SK-N-SH (cell line): ENCODE results near the gene AKAP12. TPM values are rescaled to one million over a fixed set of nuclear protein-coding genes. Genes with fewer than 3 reads are reported as not detected.

Experiments
- CTCF ChIA-PET: fragments of 300-600, 350-600 bp; formaldehyde crosslinking; extraction: SDS; loops from one replicate; lab custom pipeline; 2021; lab: Yijun Ruan, JAX
- POLR2A ChIA-PET: fragments of 350-600 bp; sonication (Branson Sonifier 250); formaldehyde crosslinking; extraction: SDS; loops from one replicate; lab custom pipeline; 2020; ENCODE audit warnings: antibody characterized with exemption, inconsistent platforms; lab: Yijun Ruan, JAX
- DNase-seq: peaks from one replicate; pipeline ENCODE4 v3.0.0; 2012
- H2AFZ ChIP-seq: fragments of 200-600 bp; sonication (generic); 2 replicates; pipeline ENCODE4 v1.8.1; 2016; ENCODE audit warnings: antibody characterized with exemption, mild to moderate bottlenecking, low read depth
- H3F3A ChIP-seq: fragments of 200-600 bp; sonication (generic); replicated peaks from 2 replicates; pipeline ENCODE3; 2016; ENCODE audit warnings: antibody characterized with exemption, mild to moderate bottlenecking; ENCODE audit not compliant: insufficient read depth
- H3K27ac ChIP-seq, 2 experiments: fragments of 200-500 bp in 1 of 2; fragments of 200-600 bp in 1 of 2; sonication (Bioruptor generic) in 1 of 2; sonication (generic), shearing (Covaris generic) in 1 of 2; 2 replicates each; pipeline versions ENCODE4 v1.5.1 to v1.6.1; 2014 to 2016; ENCODE audit warnings: low read depth in 2 of 2, inconsistent platforms in 1 of 2, low read length in 1 of 2, mild to moderate bottlenecking in 1 of 2, mixed read lengths in 1 of 2
- H3K27me3 ChIP-seq: fragments of 200-600 bp; sonication (generic), shearing (Covaris generic); 2 replicates; pipeline ENCODE4 v1.6.1; 2016; ENCODE audit warnings: mixed run types; ENCODE audit not compliant: insufficient read depth
- H3K36me3 ChIP-seq, 2 experiments: fragments of 200-500 bp in 1 of 2; fragments of 200-600 bp in 1 of 2; sonication (Bioruptor generic) in 1 of 2; sonication (generic) in 1 of 2; replicated peaks in 1 of 2; 2 replicates each; pipeline versions ENCODE3 to v1.5.1; 2014 to 2016; ENCODE audit warnings: low read length in 1 of 2, mild to moderate bottlenecking in 1 of 2; ENCODE audit not compliant: insufficient read depth in 2 of 2, control insufficient read depth in 1 of 2
- H3K4me1 ChIP-seq, 2 experiments: fragments of 200-500 bp in 1 of 2; fragments of 200-600 bp in 1 of 2; sonication (Bioruptor generic) in 1 of 2; sonication (generic), shearing (Covaris generic) in 1 of 2; 2 replicates each; pipeline versions ENCODE4 v1.5.1 to v1.6.1; 2014 to 2016; ENCODE audit warnings: low read depth in 1 of 2, low read length in 1 of 2, mixed run types in 1 of 2; ENCODE audit not compliant: insufficient read depth in 2 of 2, control insufficient read depth in 1 of 2
- H3K4me2 ChIP-seq: fragments of 200-600 bp; sonication (generic), shearing (Covaris generic); 2 replicates; pipeline ENCODE4 v1.6.1; 2017; ENCODE audit warnings: mixed run types
- H3K4me3 ChIP-seq, 2 experiments: fragments of 200-500 bp in 1 of 2; fragments of 200-600 bp in 1 of 2; sonication (Bioruptor generic) in 1 of 2; sonication (generic), shearing (Covaris generic) in 1 of 2; 2 replicates each; pipeline versions ENCODE4 v1.5.1 to v1.8.1; 2014 to 2016; ENCODE audit warnings: low read depth in 2 of 2, inconsistent platforms in 1 of 2, low read length in 1 of 2, mild to moderate bottlenecking in 1 of 2, mixed read lengths in 1 of 2, moderate library complexity in 1 of 2
- H3K79me2 ChIP-seq: fragments of 200-600 bp; sonication (generic); 2 replicates; pipeline ENCODE4 v1.8.1; 2017; ENCODE audit warnings: mild to moderate bottlenecking; ENCODE audit not compliant: insufficient read depth
- H3K9ac ChIP-seq: fragments of 200-600 bp; sonication (generic); 2 replicates; pipeline ENCODE4 v1.6.1; 2017; ENCODE audit warnings: mixed run types
- H3K9me2 ChIP-seq: fragments of 200-600 bp; sonication (generic); 2 replicates; pipeline ENCODE4 v1.6.1; 2017; ENCODE audit warnings: mixed run types
- H3K9me3 ChIP-seq: fragments of 200-600 bp; sonication (generic); 2 replicates; pipeline ENCODE4 v1.6.1; 2017; ENCODE audit warnings: mixed run types, mild to moderate bottlenecking, moderate library complexity
- H4K20me1 ChIP-seq: fragments of 200-600 bp; sonication (generic); 2 replicates; pipeline ENCODE4 v1.6.1; 2017; ENCODE audit warnings: mild to moderate bottlenecking, mixed run types; ENCODE audit not compliant: insufficient read depth
- CHD2 ChIP-seq: fragments of 150-350 bp; IDR thresholded peaks from 2 replicates; pipeline ENCODE4 v1.6.1; 2018; ENCODE audit warnings: low read length; ENCODE audit not compliant: partially characterized antibody
- ELF1 ChIP-seq: IDR thresholded peaks from 2 replicates; pipeline ENCODE4 v1.4.0; 2012
- FOSL2 ChIP-seq: IDR thresholded peaks from 2 replicates; pipeline ENCODE4 v1.4.0; 2012; ENCODE audit warnings: low read depth, mild to moderate bottlenecking, moderate library complexity, borderline replicate concordance
- FOXJ3 ChIP-seq: sonication (generic); formaldehyde crosslinking; IDR thresholded peaks from 2 replicates; pipeline ENCODE4 v1.5.1; 2020; ENCODE audit warnings: mild to moderate bottlenecking, missing genetic modification reagents
- GABPA ChIP-seq: IDR thresholded peaks from 2 replicates; pipeline ENCODE4 v1.4.0; 2012; ENCODE audit warnings: low read depth, mild to moderate bottlenecking
- GATA2 ChIP-seq: sonication (generic); formaldehyde crosslinking; IDR thresholded peaks from 2 replicates; pipeline ENCODE4 v1.5.0; 2020; ENCODE audit warnings: mild to moderate bottlenecking, missing genetic modification reagents
- MXI1 ChIP-seq: IDR thresholded peaks from 2 replicates; pipeline ENCODE4 v1.6.1; 2012; ENCODE audit warnings: mild to moderate bottlenecking, low read depth, low read length, improper control_type of control experiment
- POLR2AphosphoS5 ChIP-seq: IDR thresholded peaks from 2 replicates; pipeline ENCODE4 v1.6.1; 2012; ENCODE audit warnings: low read depth, low read length
- RCOR1 ChIP-seq: fragments of 150-350 bp; IDR thresholded peaks from 2 replicates; pipeline ENCODE4 v1.6.1; 2017; ENCODE audit warnings: antibody characterized with exemption, low read length
- RXRA ChIP-seq: IDR thresholded peaks from 2 replicates; pipeline ENCODE4 v1.4.0; 2012; ENCODE audit warnings: low read depth, mild to moderate bottlenecking, borderline replicate concordance
- SIN3A ChIP-seq: IDR thresholded peaks from 2 replicates; pipeline ENCODE4 v1.6.1; 2012; ENCODE audit warnings: low read depth, mild to moderate bottlenecking, low read length, moderate library complexity, borderline replicate concordance
- SMC3 ChIP-seq: IDR thresholded peaks from 2 replicates; pipeline ENCODE4 v1.6.1; 2012; ENCODE audit warnings: low read depth, low read length, improper control_type of control experiment
- YY1 ChIP-seq: IDR thresholded peaks from 2 replicates; pipeline ENCODE4 v1.4.0; 2012; ENCODE audit warnings: low read depth, mild to moderate bottlenecking
- WGBS: methylation state at CpG from one replicate; pipeline ENCODE4 v1.1.6; 2017; ENCODE audit warnings: low lambda C conversion rate; 5-methylcytosine and 5-hydroxymethylcytosine counted together
- polyA plus RNA-seq, 3 experiments: library from polyadenylated mRNA; depleted of rRNA; stranded (reverse); fragments of >200 nt; gene quantifications; 2 replicates each; pipeline ENCODE4 v1.2.3, GENCODE V29; 2012
- TF ChIP-seq, protein P1 (sequence below): IDR thresholded peaks from 2 replicates; pipeline ENCODE4 v1.4.0; 2012; ENCODE audit warnings: low read depth
- TF ChIP-seq, protein P2 (sequence below): fragments of 150-350 bp; IDR thresholded peaks from 2 replicates; pipeline ENCODE4 v1.6.1; 2017; ENCODE audit warnings: antibody characterized with exemption, low read length, low read depth, borderline replicate concordance

AKAP12 gene
- polyA plus RNA-seq, 1 of the 3 experiments (the other 2 are of a cell fraction) = 46.5 TPM

DNA sequence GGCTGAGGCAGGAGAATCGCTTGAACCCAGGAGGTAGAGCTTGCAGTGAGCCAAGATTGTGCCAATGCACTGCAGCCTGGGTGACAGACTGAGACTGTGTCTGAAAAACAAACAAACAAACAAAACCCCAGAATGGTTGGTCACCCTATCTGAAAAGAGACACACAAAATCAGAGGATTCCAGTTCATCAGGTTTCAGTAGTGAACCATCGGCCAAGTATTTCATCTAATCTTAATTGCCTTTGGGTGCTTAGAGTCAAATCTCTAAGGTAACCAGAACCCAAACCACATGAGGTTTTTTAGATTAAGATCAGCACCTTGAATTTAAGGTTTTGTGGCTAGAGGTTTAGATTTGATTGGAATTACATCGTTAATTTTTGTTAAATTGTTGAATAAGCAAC is 159.9 kb downstream of the AKAP12 start:
- H3K79me2 ChIP-seq = peaks cover 100% of the 10 kb centered on the region
- DNase-seq = no peak
- no peak overlapping the region for H3K9ac ChIP-seq
- CTCF ChIA-PET = no interaction called here
- H4K20me1 ChIP-seq = peaks cover 99% of the 10 kb centered on the region
- WGBS = 79% methylated on average over 3 of the region's 3 CpGs
- H2AFZ ChIP-seq = no peak overlapping the region
- H3K4me2 ChIP-seq = no peak overlapping the region
- peaks cover 41% of the 10 kb centered on the region for H3F3A ChIP-seq
- no peaks in the 10 kb centered on the region for H3K9me3 ChIP-seq
- no peak for TF ChIP-seq ELF1
- H3K27me3 ChIP-seq = no peaks in the 10 kb centered on the region
- H3K36me3 ChIP-seq = peaks cover 30 to 55% of the 10 kb centered on the region in 2 experiments
- POLR2A ChIA-PET = no interaction called here
- H3K4me1 ChIP-seq = peaks cover 3 to 7% of the 10 kb centered on the region in 2 experiments; a peak in 2 of 4 replicates
- no peak overlapping the region for H3K4me3 ChIP-seq
- H3K27ac ChIP-seq = peak overlapping the region in 1 of 2 experiments; percentile 59; a peak in 2 of 4 replicates
- H3K9me2 ChIP-seq = no peaks in the 10 kb centered on the region

DNA sequence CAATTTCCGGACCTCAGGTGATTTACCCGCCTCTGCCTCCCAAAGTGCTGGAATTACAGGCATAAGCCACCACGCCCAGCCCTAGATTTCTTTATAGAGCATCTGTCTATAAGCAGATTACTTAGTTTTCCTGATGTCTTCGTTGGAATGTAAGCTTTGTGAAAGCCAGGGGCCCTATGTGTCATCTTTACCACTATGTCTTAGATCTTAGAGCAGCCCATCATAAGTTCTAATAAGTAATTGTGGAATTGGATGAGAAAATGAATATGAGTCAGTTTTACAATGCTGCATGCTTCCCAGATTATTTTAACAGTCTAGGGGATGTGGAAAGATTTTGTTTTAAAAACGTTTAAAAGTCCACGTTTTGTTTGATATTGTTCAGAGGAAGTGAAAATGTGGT is 160.7 kb downstream of the AKAP12 start:
- Histone ChIP-seq H2AFZ (no peak overlapping the region), H3K9me2 (no peaks in the 10 kb centered on the region), H3K79me2 (peaks cover 100% of the 10 kb centered on the region), H3K36me3 (peaks cover 36 to 57% of the 10 kb centered on the region in 2 experiments), H3K27me3 (no peaks in the 10 kb centered on the region), H3K4me2 (no peak overlapping the region), H3K27ac (peak overlapping the region in 1 of 2 experiments; percentile 59; a peak in 2 of 4 replicates), H3K9me3 (no peaks in the 10 kb centered on the region), H3K4me3 (no peak overlapping the region), H3F3A (peaks cover 48% of the 10 kb centered on the region), H3K4me1 (peaks cover under 1 to 7% of the 10 kb centered on the region in 2 experiments; a peak in 2 of 4 replicates), H4K20me1 (peaks cover 98% of the 10 kb centered on the region), H3K9ac (no peak overlapping the region)
- WGBS = 73% methylated on average over 6 of the region's 6 CpGs
- POLR2A ChIA-PET = no interaction called here
- TF ChIP-seq GABPA = no peak
- TF ChIP-seq GATA2 (CRISPR knock-in tag) = no peak
- no peak for TF ChIP-seq RCOR1
- TF ChIP-seq, protein P1, sequence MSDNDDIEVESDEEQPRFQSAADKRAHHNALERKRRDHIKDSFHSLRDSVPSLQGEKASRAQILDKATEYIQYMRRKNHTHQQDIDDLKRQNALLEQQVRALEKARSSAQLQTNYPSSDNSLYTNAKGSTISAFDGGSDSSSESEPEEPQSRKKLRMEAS = no peak
- no peak for TF ChIP-seq FOXJ3 (CRISPR knock-in tag)
- no peak for TF ChIP-seq SMC3
- no peak for TF ChIP-seq FOSL2
- no peak for TF ChIP-seq POLR2AphosphoS5
- TF ChIP-seq, protein P2, sequence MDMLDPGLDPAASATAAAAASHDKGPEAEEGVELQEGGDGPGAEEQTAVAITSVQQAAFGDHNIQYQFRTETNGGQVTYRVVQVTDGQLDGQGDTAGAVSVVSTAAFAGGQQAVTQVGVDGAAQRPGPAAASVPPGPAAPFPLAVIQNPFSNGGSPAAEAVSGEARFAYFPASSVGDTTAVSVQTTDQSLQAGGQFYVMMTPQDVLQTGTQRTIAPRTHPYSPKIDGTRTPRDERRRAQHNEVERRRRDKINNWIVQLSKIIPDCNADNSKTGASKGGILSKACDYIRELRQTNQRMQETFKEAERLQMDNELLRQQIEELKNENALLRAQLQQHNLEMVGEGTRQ = no peak
- no peak for TF ChIP-seq RXRA
- TF ChIP-seq MXI1 = no peak
- TF ChIP-seq ELF1 = no peak
- no peak for TF ChIP-seq SIN3A
- no peak for TF ChIP-seq CHD2
- TF ChIP-seq YY1 = no peak
- DNase-seq = no peak
- CTCF ChIA-PET = interaction anchor here (1.3 kb wide), 1 partner anchor 509 kb away, joined by 4 read pairs; no protein-coding TSS in a partner anchor
